Spleen (tissue), 7 donors: Measurements from ENCODE around the gene SPTSSA.

Experiments
- CTCF ChIP-seq, 11 experiments: fragments of 200-600 bp in 7 of 11; fragments of 450-650 bp in 4 of 11; sonication (generic) in 4 of 11; IDR thresholded peaks in 8 of 11; conservative IDR thresholded peaks in 3 of 11; 1 replicate in 7 of 11; 2 replicates in 4 of 11; pipeline versions ENCODE4 v1.4.0 to v1.8.0; 2016 to 2021; ENCODE audit warnings: antibody characterized with exemption in 11 of 11, inconsistent platforms in 4 of 11, mild to moderate bottlenecking in 1 of 11
- POLR2A ChIP-seq, 3 donors: fragments of 450-650 bp; IDR thresholded peaks; one replicate each; pipeline ENCODE4 v1.5.1; 2017; ENCODE audit warnings: antibody characterized with exemption in 3 of 3, mild to moderate bottlenecking in 1 of 3
- POLR2AphosphoS5 ChIP-seq, 3 donors: sonication (generic); formaldehyde crosslinking; IDR thresholded peaks; one replicate each; pipeline ENCODE4 v1.5.1; 2017; ENCODE audit warnings: antibody characterized with exemption in 3 of 3
- donor health status: DM: no; HTN: no; CAD: no; lungs with moderate emphysema.
- donor health status: DM: no; HTN: no; CAD: no.
- donor health status: DM: no; HTN: no; CAD: no.

GRCh38 chr14:34463598-34463961 lies 1.5 kb upstream of the SPTSSA start:
- TF ChIP-seq CTCF (IDR thresholded peaks at IDR 0.05 in 8 of 11, conservative IDR thresholded peaks at IDR 0.05 in 3 of 11): no peak
- TF ChIP-seq POLR2A (IDR thresholded peaks at IDR 0.05): no peak
- TF ChIP-seq POLR2AphosphoS5 (IDR thresholded peaks at IDR 0.05): no peak
